Suprapubic skin (tissue), 4 donors: Measurements from ENCODE around the gene PHRF1. TPM values are rescaled to one million over a fixed set of nuclear protein-coding genes. Genes with fewer than 3 reads are reported as not detected.

ENCODE experiments used
- DNase-seq, 2 donors: peaks; one replicate each; pipeline ENCODE4 v3.0.0-alpha.2; 2019; ENCODE audit warnings: low spot score in 2 of 2
- H3K27ac ChIP-seq: fragments of 200-600 bp; sonication (generic); one replicate; pipeline ENCODE4 v1.5.1; 2019
- H3K27me3 ChIP-seq: fragments of 200-600 bp; sonication (generic); one replicate; pipeline ENCODE4 v1.5.1; 2019
- H3K36me3 ChIP-seq: fragments of 200-600 bp; sonication (generic); one replicate; pipeline ENCODE4 v1.5.1; 2019
- H3K4me1 ChIP-seq: fragments of 200-600 bp; sonication (generic); one replicate; pipeline ENCODE4 v1.5.1; 2019
- H3K4me3 ChIP-seq: fragments of 200-600 bp; sonication (generic); one replicate; pipeline ENCODE4 v1.5.1; 2019; ENCODE audit warnings: mild to moderate bottlenecking
- H3K9me3 ChIP-seq: fragments of 200-600 bp; sonication (generic); one replicate; pipeline ENCODE4 v1.5.1; 2019
- CTCF ChIP-seq, 2 donors: fragments of 200-600 bp in 1 of 2; fragments of 450-650 bp in 1 of 2; sonication (generic) in 1 of 2; IDR thresholded peaks; one replicate each; pipeline ENCODE4 v1.5.1; 2016 to 2019; ENCODE audit warnings: antibody characterized with exemption in 2 of 2, mild to moderate bottlenecking in 1 of 2, moderate library complexity in 1 of 2
- EP300 ChIP-seq: sonication (generic); formaldehyde crosslinking; IDR thresholded peaks from one replicate; pipeline ENCODE4 v1.6.1; 2017; ENCODE audit warnings: antibody characterized with exemption
- POLR2A ChIP-seq, 2 donors: fragments of 450-650 bp; IDR thresholded peaks; one replicate each; pipeline ENCODE4 v1.6.1; 2017; ENCODE audit warnings: antibody characterized with exemption in 2 of 2, mild to moderate bottlenecking in 2 of 2, moderate library complexity in 2 of 2
- POLR2AphosphoS5 ChIP-seq, 3 donors: sonication (generic); formaldehyde crosslinking; IDR thresholded peaks; one replicate each; pipeline ENCODE4 v1.6.1; 2017; ENCODE audit warnings: antibody characterized with exemption in 3 of 3
- WGBS: methylation state at CpG from one replicate; pipeline ENCODE4 v1.1.5; 2018; 5-methylcytosine and 5-hydroxymethylcytosine counted together
- total RNA-seq, 4 donors: library from RNA; depleted of rRNA; stranded (reverse); fragments of >200 nt; gene quantifications; one replicate each; pipeline ENCODE4 v1.1.0, GENCODE V29; 2016

PHRF1 gene
- total RNA-seq, 4 donors from 2014 or later: 27.9 to 55.6 (median 42.0) TPM

DNA sequence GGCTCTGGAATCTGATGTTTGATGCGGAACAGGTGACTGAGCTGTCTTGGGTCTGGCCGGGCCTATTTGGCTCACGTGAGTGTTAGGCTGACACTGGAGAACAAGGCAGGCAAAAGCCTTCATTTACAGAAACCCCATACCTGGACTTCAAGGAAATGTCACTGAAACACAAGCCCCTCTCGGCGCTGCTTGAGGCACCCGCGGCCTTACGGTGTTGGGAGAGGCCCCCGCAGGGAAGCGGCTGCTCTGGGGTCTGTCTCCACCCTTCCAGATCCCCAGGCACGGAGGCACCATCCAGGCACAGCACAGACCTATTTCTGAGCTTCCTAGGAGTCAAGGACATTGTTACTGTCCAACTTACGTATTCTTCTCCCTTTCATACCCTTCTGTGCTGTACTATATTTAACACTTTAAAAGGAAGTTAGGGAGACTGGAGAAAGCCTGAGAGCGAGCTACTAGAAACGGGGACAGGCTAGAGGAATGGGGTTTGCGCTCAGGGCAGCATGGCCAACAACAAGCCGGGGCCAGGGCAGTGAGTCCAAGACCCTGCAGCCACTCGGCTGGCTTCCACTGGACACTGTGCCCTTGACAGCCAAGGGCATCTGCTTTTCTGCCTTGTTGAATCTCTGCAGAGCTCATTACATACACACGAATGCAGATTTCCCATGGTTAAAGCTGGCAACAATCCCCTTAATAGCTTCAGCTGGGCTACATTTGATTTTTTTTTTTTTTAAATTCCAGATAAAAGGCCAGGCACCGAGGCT is 84.6 kb downstream of the PHRF1 start:
- H3K4me1 ChIP-seq: peaks cover 20% of the 10 kb centered on the region
- H3K27ac ChIP-seq: no peak overlapping the region
- DNase-seq: no peak
- WGBS: 90% methylated on average over 16 of the region's 19 CpGs
- H3K9me3 ChIP-seq: no peaks in the 10 kb centered on the region
- H3K4me3 ChIP-seq: no peak overlapping the region
- TF ChIP-seq CTCF (IDR thresholded peaks at IDR 0.05): no peak
- TF ChIP-seq EP300: no peak
- TF ChIP-seq POLR2AphosphoS5 (IDR thresholded peaks at IDR 0.05): no peak
- no peak for TF ChIP-seq POLR2A (IDR thresholded peaks at IDR 0.05)
- peaks cover 28% of the 10 kb centered on the region for H3K36me3 ChIP-seq
- no peaks in the 10 kb centered on the region for H3K27me3 ChIP-seq

Other genes with a start within 250 kb of the PHRF1 start
- 1 to 10 TPM; 1.2 to 3.0 (median 1.6) TPM for gene B4GALNT4, start 207.0 kb upstream of the PHRF1 start, total RNA-seq
- 100 to 1,000 TPM; 318 to 486 (median 428) TPM for gene PKP3, start 182.3 kb upstream of the PHRF1 start, total RNA-seq
- gene SIGIRR, start 161.5 kb upstream of the PHRF1 start, total RNA-seq: 10 to 100 TPM; 14.2 to 26.0 (median 16.5) TPM
- gene ANO9, start 134.5 kb upstream of the PHRF1 start, total RNA-seq: 100 to 1,000 TPM in 2 of 4 donors, 10 to 100 TPM in 2; 76.8 to 166 (median 103) TPM
- 10 to 100 TPM; 22.3 to 31.0 (median 25.3) TPM for gene PTDSS2, start 126.2 kb upstream of the PHRF1 start, total RNA-seq
- 100 to 1,000 TPM; 378 to 392 (median 383) TPM for gene RNH1, start 69.2 kb upstream of the PHRF1 start, total RNA-seq
- 100 to 1,000 TPM in 2 of 4 donors, 10 to 100 TPM in 2; 82.9 to 131 (median 96.2) TPM for gene HRAS, start 40.9 kb upstream of the PHRF1 start, total RNA-seq
- gene LRRC56, start 38.9 kb upstream of the PHRF1 start, total RNA-seq: 1 to 10 TPM; 1.7 to 2.4 (median 2.1) TPM
- 10 to 100 TPM in 1 of 4 donors, 1 to 10 TPM in 3; 6.3 to 17.8 (median 8.7) TPM for gene LMNTD2, start 15.7 kb upstream of the PHRF1 start, total RNA-seq
- 100 to 1,000 TPM in 1 of 4 donors, 10 to 100 TPM in 3; 82.6 to 113 (median 87.0) TPM for gene RASSF7, start 15.5 kb upstream of the PHRF1 start, total RNA-seq
- 10 to 100 TPM; 20.9 to 34.0 (median 26.6) TPM for gene IRF7, start 39.5 kb downstream of the PHRF1 start, total RNA-seq
- 1 to 10 TPM in 1 of 4 donors, under 1 TPM in 1, not detected in 2; 0.53 to 1.1 TPM for gene CDHR5, start 48.5 kb downstream of the PHRF1 start, total RNA-seq
- not detected for gene SCT, start 50.7 kb downstream of the PHRF1 start, total RNA-seq
- gene DRD4, start 60.8 kb downstream of the PHRF1 start, total RNA-seq: 1 to 10 TPM in 1 of 4 donors, under 1 TPM in 1, not detected in 2; 0.97 to 1.2 TPM
- gene DEAF1, start 118.8 kb downstream of the PHRF1 start, total RNA-seq: 10 to 100 TPM; 37.0 to 60.6 (median 43.7) TPM
- 10 to 100 TPM; 31.5 to 53.6 (median 39.1) TPM for gene TMEM80, start 119.3 kb downstream of the PHRF1 start, total RNA-seq
- gene EPS8L2, start 129.8 kb downstream of the PHRF1 start, total RNA-seq: 100 to 1,000 TPM; 107 to 193 (median 140) TPM
- gene TALDO1, start 171.0 kb downstream of the PHRF1 start, total RNA-seq: 100 to 1,000 TPM; 107 to 197 (median 179) TPM
- 10 to 100 TPM; 27.2 to 68.2 (median 46.0) TPM for gene GATD1, start 201.0 kb downstream of the PHRF1 start, total RNA-seq
- not detected for gene CEND1, start 213.6 kb downstream of the PHRF1 start, total RNA-seq
- 10 to 100 TPM; 11.2 to 14.7 (median 13.7) TPM for gene SLC25A22, start 221.8 kb downstream of the PHRF1 start, total RNA-seq
- 10 to 100 TPM; 14.1 to 71.9 (median 33.5) TPM for gene PIDD1, start 228.8 kb downstream of the PHRF1 start, total RNA-seq
- 1,000 to 10,000 TPM in 2 of 4 donors, 100 to 1,000 TPM in 2; 692 to 1,129 (median 991) TPM for gene RPLP2, start 233.5 kb downstream of the PHRF1 start, total RNA-seq
- gene PNPLA2, start 242.4 kb downstream of the PHRF1 start, total RNA-seq: 100 to 1,000 TPM in 1 of 4 donors, 10 to 100 TPM in 3; 74.9 to 117 (median 85.9) TPM